Endothelial cell of umbilical vein (primary cell): ENCODE data around the gene CLCN4. TPM values are rescaled to one million over a fixed set of nuclear protein-coding genes. Genes with fewer than 3 reads are reported as not detected.

Experiments used
- BruUV-seq: library from RNA; stranded (reverse); fragments of 400-500 nt; replicated peaks from 2 replicates; lab custom pipeline; 2021; lab: Mats Ljungman, UMichigan
- CTCF ChIA-PET: fragments of 300-600, 350-600 bp; sonication (Branson Sonifier 250); formaldehyde crosslinking; loops from one replicate; lab custom pipeline; 2021; ENCODE audit warnings: antibody characterized with exemption, inconsistent platforms; lab: Charles Lee
- POLR2A ChIA-PET: fragments of 300-600, 350-600 bp; sonication (Branson Sonifier 250); formaldehyde crosslinking; loops from one replicate; lab custom pipeline; 2021; ENCODE audit warnings: antibody characterized with exemption, inconsistent platforms; lab: Charles Lee
- DNase-seq: peaks from one replicate; pipeline ENCODE4 v3.0.0-alpha.2; 2011; ENCODE audit warnings: low read depth, low spot score
- FAIRE-seq: peaks from 2 replicates; lab custom pipeline; 2011; peaks lifted over from hg19 to GRCh38; lab: Jason Lieb, UNC
- H2AFZ ChIP-seq: 2 replicates; pipeline ENCODE4 v1.6.0; 2012; ENCODE audit warnings: low read depth, low read length, control low read depth, inconsistent platforms
- H3K27ac ChIP-seq: 2 replicates; pipeline ENCODE4 v1.5.1; 2011; ENCODE audit warnings: low read depth, mild to moderate bottlenecking, control low read depth, low read length, moderate library complexity; ENCODE audit not compliant: insufficient read depth
- H3K27me3 ChIP-seq, 2 experiments: 2 replicates each; pipeline versions ENCODE4 v1.6.0 to v1.6.1; 2011; ENCODE audit warnings: low read length in 2 of 2, mixed read lengths in 1 of 2; ENCODE audit not compliant: control insufficient read depth in 2 of 2, insufficient read depth in 2 of 2
- H3K36me3 ChIP-seq, 2 experiments: 2 replicates in 1 of 2; 3 replicates in 1 of 2; pipeline ENCODE4 v1.5.1; 2011; ENCODE audit warnings: low read length in 2 of 2, mild to moderate bottlenecking in 1 of 2, moderate library complexity in 1 of 2; ENCODE audit not compliant: control insufficient read depth in 2 of 2, insufficient read depth in 2 of 2; ENCODE audit errors: extremely low read depth in 1 of 2
- H3K4me1 ChIP-seq: 3 replicates; pipeline ENCODE4 v1.5.1; 2011; ENCODE audit warnings: mild to moderate bottlenecking, low read length; ENCODE audit not compliant: control insufficient read depth, insufficient read depth; ENCODE audit errors: extremely low read depth
- H3K4me2 ChIP-seq: 2 replicates; pipeline ENCODE4 v1.6.1; 2011; ENCODE audit warnings: low read length, control low read depth, mixed read lengths; ENCODE audit not compliant: insufficient read depth
- H3K4me3 ChIP-seq, 3 experiments: fragments of 200-600 bp in 1 of 3; sonication (generic), shearing (Covaris generic) in 1 of 3; replicated peaks in 1 of 3; 2 replicates each; pipeline ENCODE4 v1.5.1; 2011 to 2016; ENCODE audit warnings: control low read depth in 3 of 3, low read length in 3 of 3, mild to moderate bottlenecking in 2 of 3, inconsistent platforms in 1 of 3, low read depth in 1 of 3, moderate library complexity in 1 of 3; ENCODE audit not compliant: insufficient read depth in 1 of 3
- H3K79me2 ChIP-seq: 2 replicates; pipeline ENCODE4 v1.6.0; 2012; ENCODE audit warnings: low read length, inconsistent platforms; ENCODE audit not compliant: control insufficient read depth, insufficient read depth
- H3K9ac ChIP-seq: replicated peaks from 2 replicates; pipeline ENCODE3; 2011; ENCODE audit warnings: low read length, control low read depth; ENCODE audit not compliant: insufficient read depth; ENCODE audit errors: extremely low read depth
- H3K9me1 ChIP-seq: replicated peaks from 3 replicates; pipeline ENCODE4 v1.6.0; 2011; ENCODE audit warnings: mild to moderate bottlenecking, low read length; ENCODE audit not compliant: control insufficient read depth, insufficient read depth; ENCODE audit errors: extremely low read depth
- H3K9me3 ChIP-seq: replicated peaks from 2 replicates; pipeline ENCODE4 v1.5.1; 2012; ENCODE audit warnings: low read length, inconsistent platforms; ENCODE audit not compliant: control insufficient read depth, insufficient read depth
- H4K20me1 ChIP-seq: replicated peaks from 2 replicates; pipeline ENCODE3; 2011; ENCODE audit warnings: mild to moderate bottlenecking, low read length; ENCODE audit not compliant: control insufficient read depth, insufficient read depth; ENCODE audit errors: extremely low read depth
- EZH2 ChIP-seq: IDR thresholded peaks from 2 replicates; pipeline ENCODE4 v1.6.1; 2012; ENCODE audit warnings: borderline replicate concordance, low read depth, mild to moderate bottlenecking, moderate library complexity, low read length, inconsistent platforms; ENCODE audit not compliant: severe bottlenecking
- FOS ChIP-seq: IDR thresholded peaks from 2 replicates; pipeline ENCODE4 v1.6.1; 2011; ENCODE audit warnings: mild to moderate bottlenecking, low read length, moderate library complexity, borderline replicate concordance; ENCODE audit not compliant: insufficient read depth
- GATA2 ChIP-seq: IDR thresholded peaks from 2 replicates; pipeline ENCODE4 v1.7.0; 2011; ENCODE audit warnings: low read depth, mild to moderate bottlenecking, moderate library complexity, mixed read lengths, low read length; ENCODE audit not compliant: insufficient read length, insufficient read depth
- JUN ChIP-seq: IDR thresholded peaks from 2 replicates; pipeline ENCODE4 v1.6.1; 2011; ENCODE audit warnings: borderline replicate concordance, low read depth; ENCODE audit not compliant: insufficient read length, insufficient read depth
- MYC ChIP-seq: IDR thresholded peaks from one replicate; pipeline ENCODE4 v1.6.1; 2011; ENCODE audit warnings: mild to moderate bottlenecking, low read depth, low read length
- POLR2A ChIP-seq: IDR thresholded peaks from 2 replicates; pipeline ENCODE4 v1.6.1; 2012; ENCODE audit warnings: low read depth, mild to moderate bottlenecking, control low read depth, low read length
- POLR2AphosphoS5 ChIP-seq: IDR thresholded peaks from 2 replicates; pipeline ENCODE4 v1.6.1; 2012; ENCODE audit warnings: low read depth, mild to moderate bottlenecking, control low read depth, low read length, moderate library complexity; ENCODE audit not compliant: insufficient read depth
- dilution Hi-C: fragments of 300-500 bp; cut with MboI; formaldehyde crosslinking; loops from one replicate; pipeline ENCODE4 v1.15.0; 2019; ENCODE audit warnings: low sequenced_read_pairs; ENCODE audit not compliant: extremely low pct_ligation_motif_present
- intact Hi-C: fragments of 100-400 bp; cut with micrococcal nuclease; formaldehyde crosslinking; loops from one replicate; pipeline ENCODE4 v1.10.0; 2022
- polyA plus RNA-seq, 4 experiments: library from polyadenylated mRNA; depleted of rRNA in 3 of 4; stranded (reverse) in 3 of 4; unstranded in 1 of 4; fragments of >200 nt; gene quantifications; 2 replicates each; pipeline versions ENCODE4 v1.2.1 to v1.2.3, GENCODE V29; 2011 to 2012; ENCODE audit warnings: missing spikeins in 1 of 4
- total RNA-seq: library from RNA; stranded (reverse); gene quantifications from 2 replicates; pipeline ENCODE4 v1.2.3, GENCODE V29; 2021
- TF ChIP-seq, protein P1 (sequence below), 2 donors: IDR thresholded peaks; 1 replicate in 1 of 2; 2 replicates in 1 of 2; pipeline ENCODE4 v1.5.1; 2011; ENCODE audit warnings: low read length in 2 of 2, mild to moderate bottlenecking in 2 of 2, moderate library complexity in 2 of 2, control low read depth in 1 of 2, inconsistent platforms in 1 of 2, low read depth in 1 of 2; ENCODE audit not compliant: insufficient read depth in 1 of 2; ENCODE audit errors: extremely low read depth in 1 of 2
- TF ChIP-seq, protein P2 (sequence below): IDR thresholded peaks from 2 replicates; pipeline ENCODE4 v1.6.1; 2011; ENCODE audit not compliant: insufficient read depth, insufficient read length

CLCN4 gene
- total and polyA plus RNA-seq, 2 donors (not counting 3 experiments of a cell fraction or from before 2014, with no cell fraction given) = 7.6 to 19.8 TPM

DNA sequence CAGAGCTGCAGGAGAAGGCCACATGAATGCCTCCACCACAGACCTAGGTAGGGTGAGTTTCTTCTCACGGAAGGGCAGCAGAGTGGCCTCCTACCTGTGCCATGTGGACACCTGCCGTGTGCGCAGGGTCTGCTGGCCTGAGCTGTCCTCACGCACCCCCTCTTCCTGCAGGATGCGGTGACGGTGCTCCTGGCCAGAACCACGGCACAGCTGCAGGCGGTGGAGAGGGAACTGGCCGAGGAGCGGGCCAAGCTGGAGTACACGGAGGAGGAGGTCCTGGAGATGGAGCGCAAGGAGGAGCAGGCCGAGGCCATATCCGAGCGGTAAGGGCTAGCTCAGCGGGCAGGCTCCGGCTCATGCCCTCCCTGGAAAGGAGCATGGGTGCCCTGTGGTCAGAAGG, 28.4 kb upstream of the CLCN4 start:
- Histone ChIP-seq H3K9me3 (no peaks in the 10 kb centered on the region), H3K9me1 (no peaks in the 10 kb centered on the region), H3K4me3 (no peak overlapping the region), H3K27ac (no peak overlapping the region), H3K4me1 (no peaks in the 10 kb centered on the region), H4K20me1 (no peaks in the 10 kb centered on the region), H2AFZ (no peak overlapping the region), H3K79me2 (no peaks in the 10 kb centered on the region), H3K4me2 (no peak overlapping the region), H3K36me3 (peaks cover 3 to 21% of the 10 kb centered on the region in 2 experiments), H3K9ac (no peak overlapping the region), H3K27me3 (no peaks in the 10 kb centered on the region)
- dilution Hi-C loops (no loop called here), intact Hi-C loops (no loop called here)
- ChIA-PET CTCF (interaction anchor here (1.4 kb wide), 1 partner anchor 9 kb away, joined by 8 read pairs; no protein-coding TSS in a partner anchor), POLR2A (no interaction called here)
- no peak for TF ChIP-seq GATA2
- TF ChIP-seq, protein P1, sequence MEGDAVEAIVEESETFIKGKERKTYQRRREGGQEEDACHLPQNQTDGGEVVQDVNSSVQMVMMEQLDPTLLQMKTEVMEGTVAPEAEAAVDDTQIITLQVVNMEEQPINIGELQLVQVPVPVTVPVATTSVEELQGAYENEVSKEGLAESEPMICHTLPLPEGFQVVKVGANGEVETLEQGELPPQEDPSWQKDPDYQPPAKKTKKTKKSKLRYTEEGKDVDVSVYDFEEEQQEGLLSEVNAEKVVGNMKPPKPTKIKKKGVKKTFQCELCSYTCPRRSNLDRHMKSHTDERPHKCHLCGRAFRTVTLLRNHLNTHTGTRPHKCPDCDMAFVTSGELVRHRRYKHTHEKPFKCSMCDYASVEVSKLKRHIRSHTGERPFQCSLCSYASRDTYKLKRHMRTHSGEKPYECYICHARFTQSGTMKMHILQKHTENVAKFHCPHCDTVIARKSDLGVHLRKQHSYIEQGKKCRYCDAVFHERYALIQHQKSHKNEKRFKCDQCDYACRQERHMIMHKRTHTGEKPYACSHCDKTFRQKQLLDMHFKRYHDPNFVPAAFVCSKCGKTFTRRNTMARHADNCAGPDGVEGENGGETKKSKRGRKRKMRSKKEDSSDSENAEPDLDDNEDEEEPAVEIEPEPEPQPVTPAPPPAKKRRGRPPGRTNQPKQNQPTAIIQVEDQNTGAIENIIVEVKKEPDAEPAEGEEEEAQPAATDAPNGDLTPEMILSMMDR (IDR thresholded peaks at IDR 0.05; ENCODE audit: extremely low read depth in 1 of 2, insufficient read depth in 1 of 2, low read depth in 1 of 2, low read length in 2 of 2) = no peak
- TF ChIP-seq JUN = no peak
- no peak for TF ChIP-seq FOS
- TF ChIP-seq, protein P2, sequence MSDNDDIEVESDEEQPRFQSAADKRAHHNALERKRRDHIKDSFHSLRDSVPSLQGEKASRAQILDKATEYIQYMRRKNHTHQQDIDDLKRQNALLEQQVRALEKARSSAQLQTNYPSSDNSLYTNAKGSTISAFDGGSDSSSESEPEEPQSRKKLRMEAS = no peak
- no peak for TF ChIP-seq MYC
- no peak for TF ChIP-seq EZH2
- no peak for TF ChIP-seq POLR2AphosphoS5
- TF ChIP-seq POLR2A = no peak
- no TSS peak for BruUV-seq
- FAIRE-seq (no peak), DNase-seq (no peak)
